ENCODE measurements around the gene PRTG.
"Not testable (repeated sequence)": the region's sequence is repeated elsewhere in the genome, so short reads cannot be mapped to it uniquely, and the experiment has no call there.

Gene PRTG

GRCh38 chr15:55619783-55620182 is 123.2 kb downstream of the PRTG start:
- peak; percentile 49 for DNase-seq

GRCh38 chr15:55618387-55618786 is 124.6 kb downstream of the PRTG start:
- DNase-seq = no peak

- peak; percentile 39 for DNase-seq
These were observed 127.5 kb downstream of the PRTG start for GRCh38 chr15:55615445-55615844.

GRCh38 chr15:55613727-55614126 is 129.2 kb downstream of the PRTG start:
- DNase-seq = no peak

GRCh38 chr15:55606214-55606613 is 136.7 kb downstream of the PRTG start:
- DNase-seq = no peak

- no peak for DNase-seq
These were observed 141.6 kb downstream of the PRTG start for GRCh38 chr15:55601374-55601773.

GRCh38 chr15:55599439-55599838 is 143.5 kb downstream of the PRTG start:
- DNase-seq = no peak

- not testable (repeated sequence) for DNase-seq
These were observed 149.9 kb downstream of the PRTG start for GRCh38 chr15:55593019-55593418.

- no peak for DNase-seq
These were observed 152.2 kb downstream of the PRTG start for GRCh38 chr15:55590788-55591187.

- no peak for DNase-seq
These were observed 153.7 kb downstream of the PRTG start for GRCh38 chr15:55589287-55589686.

GRCh38 chr15:55588815-55589115 is 154.2 kb downstream of the PRTG start:
- DNase-seq = no peak

- DNase-seq = peak; percentile 72
These were observed 154.7 kb downstream of the PRTG start, which contains the start of gene PYGO1 for GRCh38 chr15:55588070-55588814. Gene PYGO1, minus strand, starts transcription at chr15:55588345. Its CDS starts 462 bp downstream, at chr15:55587883.

GRCh38 chr15:55587321-55588069 is 155.5 kb downstream of the PRTG start:
- peak; percentile 38 for DNase-seq

- DNase-seq = no peak
These were observed 156.1 kb downstream of the PRTG start for GRCh38 chr15:55586808-55587207.

GRCh38 chr15:55576943-55577342 is 166.0 kb downstream of the PRTG start:
- DNase-seq = no peak

GRCh38 chr15:55574096-55574495 is 168.9 kb downstream of the PRTG start:
- no peak for DNase-seq

GRCh38 chr15:55573224-55573623 is 169.7 kb downstream of the PRTG start:
- no peak for DNase-seq

- DNase-seq = no peak
These were observed 178.4 kb downstream of the PRTG start for GRCh38 chr15:55564347-55565145.

GRCh38 chr15:55562601-55563000 is 180.4 kb downstream of the PRTG start:
- DNase-seq = no peak

Data from OCI-M1 (cell line).